ENCODE results near the gene ZNF544.

DNA sequence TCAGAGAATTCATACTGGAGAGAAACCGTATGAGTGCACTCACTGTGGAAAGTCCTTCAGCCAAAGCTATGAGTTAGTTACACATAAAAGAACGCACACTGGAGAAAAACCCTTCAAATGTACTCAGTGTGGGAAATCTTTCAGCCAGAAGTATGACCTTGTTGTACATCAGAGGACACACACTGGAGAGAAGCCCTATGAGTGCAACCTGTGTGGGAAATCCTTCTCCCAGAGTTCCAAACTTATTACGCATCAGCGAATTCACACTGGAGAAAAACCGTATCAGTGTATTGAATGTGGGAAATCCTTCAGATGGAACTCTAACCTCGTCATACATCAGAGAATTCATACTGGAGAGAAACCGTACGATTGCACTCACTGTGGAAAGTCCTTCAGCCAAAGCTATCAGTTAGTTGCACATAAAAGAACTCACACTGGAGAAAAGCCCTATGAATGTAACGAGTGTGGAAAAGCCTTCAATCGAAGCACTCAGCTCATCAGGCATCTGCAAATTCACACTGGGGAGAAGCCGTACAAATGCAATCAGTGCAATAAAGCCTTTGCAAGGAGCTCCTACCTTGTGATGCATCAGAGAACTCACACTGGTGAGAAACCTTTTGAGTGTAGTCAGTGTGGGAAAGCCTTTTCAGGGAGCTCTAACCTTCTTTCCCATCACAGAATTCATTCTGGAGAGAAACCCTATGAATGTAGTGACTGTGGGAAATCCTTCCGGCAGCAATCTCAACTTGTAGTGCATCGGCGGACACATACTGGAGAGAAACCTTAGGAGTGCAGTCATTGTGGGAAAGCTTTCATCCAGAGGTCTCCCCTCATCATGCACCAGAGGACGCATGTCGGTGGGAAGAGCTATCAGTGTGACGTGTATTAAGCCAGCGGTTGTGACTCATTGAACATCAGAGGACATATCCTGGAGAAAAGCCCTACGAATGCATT is 33.5 kb downstream of the ZNF544 start:
- TF ChIP-seq, protein P1, sequence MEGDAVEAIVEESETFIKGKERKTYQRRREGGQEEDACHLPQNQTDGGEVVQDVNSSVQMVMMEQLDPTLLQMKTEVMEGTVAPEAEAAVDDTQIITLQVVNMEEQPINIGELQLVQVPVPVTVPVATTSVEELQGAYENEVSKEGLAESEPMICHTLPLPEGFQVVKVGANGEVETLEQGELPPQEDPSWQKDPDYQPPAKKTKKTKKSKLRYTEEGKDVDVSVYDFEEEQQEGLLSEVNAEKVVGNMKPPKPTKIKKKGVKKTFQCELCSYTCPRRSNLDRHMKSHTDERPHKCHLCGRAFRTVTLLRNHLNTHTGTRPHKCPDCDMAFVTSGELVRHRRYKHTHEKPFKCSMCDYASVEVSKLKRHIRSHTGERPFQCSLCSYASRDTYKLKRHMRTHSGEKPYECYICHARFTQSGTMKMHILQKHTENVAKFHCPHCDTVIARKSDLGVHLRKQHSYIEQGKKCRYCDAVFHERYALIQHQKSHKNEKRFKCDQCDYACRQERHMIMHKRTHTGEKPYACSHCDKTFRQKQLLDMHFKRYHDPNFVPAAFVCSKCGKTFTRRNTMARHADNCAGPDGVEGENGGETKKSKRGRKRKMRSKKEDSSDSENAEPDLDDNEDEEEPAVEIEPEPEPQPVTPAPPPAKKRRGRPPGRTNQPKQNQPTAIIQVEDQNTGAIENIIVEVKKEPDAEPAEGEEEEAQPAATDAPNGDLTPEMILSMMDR (IDR thresholded peaks at IDR 0.05) = no peak
- TF ChIP-seq POLR2A (IDR thresholded peaks at IDR 0.05) = no peak
